DND-41 (cell line): Measurements from ENCODE around the gene JAZF1.

Source experiments
- CTCF ChIP-seq: IDR thresholded peaks from 2 replicates; pipeline ENCODE4 v1.5.1; 2012; ENCODE audit warnings: borderline replicate concordance, low read length, moderate library complexity, mild to moderate bottlenecking; ENCODE audit not compliant: poor library complexity, severe bottlenecking; ENCODE audit errors: extremely low read depth
- EZH2 ChIP-seq: IDR thresholded peaks from 3 replicates; pipeline ENCODE4 v1.6.1; 2012; ENCODE audit warnings: borderline replicate concordance, low read depth, mild to moderate bottlenecking, moderate library complexity, low read length, inconsistent platforms; ENCODE audit not compliant: severe bottlenecking

GRCh38 chr7:28036696-28037095 is 143.9 kb downstream of the JAZF1 start:
- TF ChIP-seq CTCF: no peak
- TF ChIP-seq EZH2: no peak
